Fibroblast of the aortic adventitia (primary cell): ENCODE data around the gene CIAO1. TPM values are rescaled to one million over a fixed set of nuclear protein-coding genes. Genes with fewer than 3 reads are reported as not detected.

Experiments used
- DNase-seq: peaks from one replicate; pipeline ENCODE4 v3.0.0-alpha.2; 2010; ENCODE audit warnings: low read depth
- H3K4me3 ChIP-seq: 2 replicates; pipeline ENCODE4 v1.5.1; 2011; ENCODE audit warnings: low read depth, mild to moderate bottlenecking, control low read depth, low read length, moderate library complexity
- CTCF ChIP-seq: IDR thresholded peaks from 2 replicates; pipeline ENCODE4 v1.5.1; 2011; ENCODE audit warnings: mild to moderate bottlenecking, low read length, control low read depth, inconsistent platforms; ENCODE audit not compliant: insufficient read depth
- total RNA-seq: library from RNA; depleted of rRNA; stranded (reverse); fragments of >200 nt; gene quantifications from 2 replicates; pipeline ENCODE4 v1.2.3, GENCODE V29; 2012; ENCODE audit warnings: low replicate concordance

Gene CIAO1
- total RNA-seq, 1 donor, result 71.8 TPM

GRCh38 chr2:96301865-96302264, 35.8 kb downstream of the CIAO1 start:
- TF ChIP-seq CTCF, result no peak
- no peak for DNase-seq
- no peak overlapping the region for H3K4me3 ChIP-seq

GRCh38 chr2:96304606-96305005, 38.6 kb downstream of the CIAO1 start:
- DNase-seq, result no peak
- peak overlapping the region; percentile 99 for H3K4me3 ChIP-seq
- TF ChIP-seq CTCF, result no peak

GRCh38 chr2:96305091-96305978, 39.3 kb downstream of the CIAO1 start, which contains the start of gene SNRNP200:
SNRNP200 (minus strand) TSS chr2:96305546; CDS start chr2:96305437, 109 bp downstream.
- no peak for TF ChIP-seq CTCF
- peak; percentile 74 for DNase-seq
- H3K4me3 ChIP-seq, result peak within 1 kb of the TSS; percentile 99

- DNase-seq, result no peak
- H3K4me3 ChIP-seq, result peak overlapping the region; percentile 99
- no peak for TF ChIP-seq CTCF
Measured at GRCh38 chr2:96305979-96306308, 39.9 kb downstream of the CIAO1 start.

- no peak for TF ChIP-seq CTCF
- peak overlapping the region; percentile 99 for H3K4me3 ChIP-seq
- no peak for DNase-seq
Measured at GRCh38 chr2:96306370-96306769, 40.3 kb downstream of the CIAO1 start.

GRCh38 chr2:96308248-96308647, 42.2 kb downstream of the CIAO1 start:
- H3K4me3 ChIP-seq, result no peak overlapping the region
- DNase-seq, result no peak
- no peak for TF ChIP-seq CTCF
